Parathyroid adenoma (tissue), 2 donors: ENCODE measurements around the gene SHISA3.

Experiments
- H2AFZ ChIP-seq: fragments of 300-600 bp; sonication (generic); one replicate; pipeline ENCODE4 v1.7.0; 2017; ENCODE audit warnings: antibody characterized with exemption, mild to moderate bottlenecking
- H3K27ac ChIP-seq: fragments of 300-600 bp; sonication (generic); one replicate; pipeline ENCODE4 v1.7.0; 2017
- H3K27me3 ChIP-seq: fragments of 300-600 bp; sonication (generic); one replicate; pipeline ENCODE4 v1.7.0; 2017; ENCODE audit warnings: low read length; ENCODE audit not compliant: control insufficient read depth, insufficient read depth
- H3K36me3 ChIP-seq: fragments of 300-600 bp; sonication (generic); one replicate; pipeline ENCODE4 v1.7.0; 2017; ENCODE audit warnings: low read length; ENCODE audit not compliant: control insufficient read depth, insufficient read depth
- H3K4me1 ChIP-seq: fragments of 300-600 bp; sonication (generic); one replicate; pipeline ENCODE4 v1.7.0; 2017; ENCODE audit warnings: control low read depth
- H3K4me2 ChIP-seq: fragments of 300-600 bp; sonication (generic); one replicate; pipeline ENCODE4 v1.7.0; 2017; ENCODE audit warnings: low read length
- H3K4me3 ChIP-seq: fragments of 300-600 bp; sonication (generic); one replicate; pipeline ENCODE4 v1.7.0; 2017; ENCODE audit warnings: low read depth, low read length
- H3K79me2 ChIP-seq: fragments of 300-600 bp; sonication (generic); one replicate; pipeline ENCODE4 v1.7.0; 2017; ENCODE audit warnings: control low read depth
- H3K9ac ChIP-seq: fragments of 300-600 bp; sonication (generic); one replicate; pipeline ENCODE4 v1.7.0; 2017; ENCODE audit warnings: mild to moderate bottlenecking
- H3K9me3 ChIP-seq: fragments of 300-600 bp; sonication (generic); one replicate; pipeline ENCODE4 v1.7.0; 2017; ENCODE audit warnings: low read length; ENCODE audit not compliant: control insufficient read depth
- CTCF ChIP-seq: fragments of 300-600 bp; sonication (generic); IDR thresholded peaks from one replicate; pipeline ENCODE4 v1.7.0; 2017; ENCODE audit warnings: antibody characterized with exemption, mild to moderate bottlenecking
- donor health status: primary hyperparathyroidism.

The SHISA3 gene

GRCh38 chr4:42352049-42352448 is 45.2 kb upstream of the SHISA3 start:
- Histone ChIP-seq H3K4me1 (no peaks in the 10 kb centered on the region), H3K4me3 (no peak overlapping the region), H3K27me3 (no peaks in the 10 kb centered on the region), H3K9ac (no peak overlapping the region), H3K27ac (no peak overlapping the region), H3K9me3 (no peaks in the 10 kb centered on the region), H2AFZ (no peak overlapping the region), H3K79me2 (no peaks in the 10 kb centered on the region), H3K36me3 (no peaks in the 10 kb centered on the region), H3K4me2 (no peak overlapping the region)
- TF ChIP-seq CTCF: no peak

DNA sequence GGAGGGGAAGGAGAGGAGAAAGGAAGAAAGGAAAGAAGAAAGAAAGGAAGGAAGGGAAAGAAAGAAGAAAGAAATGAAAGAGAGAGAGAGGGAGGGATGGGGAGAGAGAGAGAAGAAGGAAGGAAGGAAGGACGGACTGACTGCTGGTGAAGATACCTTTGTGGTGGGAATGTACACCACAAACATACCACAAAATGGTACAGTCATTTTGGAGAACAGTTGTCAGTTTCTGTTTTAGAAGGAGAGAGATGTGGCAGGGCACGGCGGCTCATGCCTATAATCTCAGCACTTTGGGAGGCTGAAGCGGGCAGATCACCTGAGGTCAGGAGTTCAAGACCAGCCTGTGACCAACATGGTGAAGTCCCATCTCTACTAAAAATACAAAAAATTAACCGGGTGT is 40.0 kb upstream of the SHISA3 start:
- H3K27ac ChIP-seq: no peak overlapping the region
- H2AFZ ChIP-seq: no peak overlapping the region
- no peaks in the 10 kb centered on the region for H3K4me1 ChIP-seq
- H3K27me3 ChIP-seq: no peaks in the 10 kb centered on the region
- H3K9ac ChIP-seq: no peak overlapping the region
- no peaks in the 10 kb centered on the region for H3K79me2 ChIP-seq
- H3K4me2 ChIP-seq: no peak overlapping the region
- H3K9me3 ChIP-seq: no peaks in the 10 kb centered on the region
- no peak overlapping the region for H3K4me3 ChIP-seq
- TF ChIP-seq CTCF: no peak
- no peaks in the 10 kb centered on the region for H3K36me3 ChIP-seq

- no peaks in the 10 kb centered on the region for H3K79me2 ChIP-seq
- H3K4me3 ChIP-seq: peak overlapping the region; percentile 42
- H3K27me3 ChIP-seq: no peaks in the 10 kb centered on the region
- H3K4me1 ChIP-seq: no peaks in the 10 kb centered on the region
- no peaks in the 10 kb centered on the region for H3K9me3 ChIP-seq
- no peak overlapping the region for H3K27ac ChIP-seq
- no peak overlapping the region for H3K9ac ChIP-seq
- no peak for TF ChIP-seq CTCF
- no peak overlapping the region for H2AFZ ChIP-seq
- peak overlapping the region; percentile 69 for H3K4me2 ChIP-seq
- H3K36me3 ChIP-seq: no peaks in the 10 kb centered on the region
Observed at GRCh38 chr4:42359711-42360110, 37.6 kb upstream of the SHISA3 start.

GRCh38 chr4:42360256-42360669 is 37.0 kb upstream of the SHISA3 start:
- H3K36me3 ChIP-seq: no peaks in the 10 kb centered on the region
- H3K9ac ChIP-seq: no peak overlapping the region
- peak overlapping the region; percentile 69 for H3K4me2 ChIP-seq
- TF ChIP-seq CTCF: no peak
- peak overlapping the region; percentile 42 for H3K4me3 ChIP-seq
- no peak overlapping the region for H3K27ac ChIP-seq
- H3K4me1 ChIP-seq: no peaks in the 10 kb centered on the region
- H2AFZ ChIP-seq: no peak overlapping the region
- H3K79me2 ChIP-seq: no peaks in the 10 kb centered on the region
- H3K9me3 ChIP-seq: no peaks in the 10 kb centered on the region
- H3K27me3 ChIP-seq: no peaks in the 10 kb centered on the region

GRCh38 chr4:42361456-42361855 is 35.8 kb upstream of the SHISA3 start:
- Histone ChIP-seq H3K4me2 (no peak overlapping the region), H3K4me1 (no peaks in the 10 kb centered on the region), H3K9ac (no peak overlapping the region), H3K27ac (no peak overlapping the region), H3K36me3 (no peaks in the 10 kb centered on the region), H3K9me3 (no peaks in the 10 kb centered on the region), H3K79me2 (no peaks in the 10 kb centered on the region), H2AFZ (no peak overlapping the region), H3K4me3 (no peak overlapping the region), H3K27me3 (no peaks in the 10 kb centered on the region)
- TF ChIP-seq CTCF: no peak
